SU-DHL-6 (cell line): Measurements from ENCODE around the gene HMGCLL1.

Source experiments
- H2AFZ ChIP-seq: fragments of 200-600 bp; sonication (generic); 2 replicates; pipeline ENCODE4 v1.6.1; 2014; ENCODE audit warnings: low read depth, mild to moderate bottlenecking, moderate library complexity, mixed read lengths, antibody characterized with exemption, low read length; ENCODE audit not compliant: severe bottlenecking
- H3F3A ChIP-seq: fragments of 200-600 bp; shearing (Covaris generic); 2 replicates; pipeline ENCODE4 v1.6.0; 2016; ENCODE audit warnings: antibody characterized with exemption, mild to moderate bottlenecking; ENCODE audit not compliant: insufficient read depth
- H3K27ac ChIP-seq: fragments of 200-600 bp; sonication (generic); 2 replicates; pipeline ENCODE4 v1.5.1; 2016; ENCODE audit warnings: low read depth, mild to moderate bottlenecking, low read length, moderate library complexity, mixed read lengths
- H3K27me3 ChIP-seq: fragments of 200-600 bp; sonication (generic), shearing (Covaris generic); 2 replicates; pipeline ENCODE4 v1.6.0; 2014; ENCODE audit warnings: mild to moderate bottlenecking, low read length
- H3K36me3 ChIP-seq: fragments of 200-600 bp; sonication (generic); 2 replicates; pipeline ENCODE4 v1.6.1; 2014; ENCODE audit warnings: mild to moderate bottlenecking, low read length, mixed read lengths
- H3K4me2 ChIP-seq: fragments of 300-600, 200-600 bp; shearing (Covaris generic), sonication (generic); 2 replicates; pipeline ENCODE4 v1.6.0; 2014; ENCODE audit warnings: low read length, low read depth, mild to moderate bottlenecking; ENCODE audit not compliant: poor library complexity, severe bottlenecking
- H3K4me3 ChIP-seq: fragments of 200-600 bp; sonication (generic); 2 replicates; pipeline ENCODE4 v1.5.1; 2014; ENCODE audit warnings: antibody characterized with exemption, low read length, mild to moderate bottlenecking, mixed read lengths; ENCODE audit not compliant: insufficient read depth, poor library complexity, severe bottlenecking
- H3K79me2 ChIP-seq: fragments of 200-600 bp; sonication (generic); 2 replicates; pipeline ENCODE4 v1.6.1; 2014; ENCODE audit warnings: mild to moderate bottlenecking, low read length, moderate library complexity; ENCODE audit not compliant: insufficient read depth
- H3K9ac ChIP-seq: fragments of 200-600 bp; sonication (generic); 2 replicates; pipeline ENCODE4 v1.7.0; 2014; ENCODE audit warnings: mild to moderate bottlenecking, low read length
- H3K9me2 ChIP-seq: fragments of 200-600 bp; sonication (generic); replicated peaks from 2 replicates; pipeline ENCODE4 v1.6.1; 2014; ENCODE audit warnings: low read length; ENCODE audit not compliant: insufficient read depth
- H3K9me3 ChIP-seq: fragments of 200-600 bp; sonication (generic); 2 replicates; pipeline ENCODE4 v1.6.1; 2014; ENCODE audit warnings: low read length, mixed read lengths; ENCODE audit not compliant: insufficient read depth
- H4K20me1 ChIP-seq: fragments of 200-600 bp; sonication (generic); 2 replicates; pipeline ENCODE4 v1.6.1; 2014; ENCODE audit warnings: low read depth, mild to moderate bottlenecking, antibody characterized with exemption, low read length, moderate library complexity, mixed read lengths
- EZH2phosphoT487 ChIP-seq: fragments of 200-600 bp; sonication (generic), shearing (Covaris generic); conservative IDR thresholded peaks from 2 replicates; pipeline ENCODE4 v1.6.1; 2018; ENCODE audit warnings: mild to moderate bottlenecking, antibody characterized with exemption, low read length, moderate library complexity, mixed read lengths
- TF ChIP-seq, protein P1 (sequence below): fragments of 200-600 bp; sonication (generic); IDR thresholded peaks from one replicate; pipeline ENCODE4 v1.5.1; 2017; ENCODE audit warnings: antibody characterized with exemption, mild to moderate bottlenecking, low read length, moderate library complexity; ENCODE audit not compliant: insufficient read depth, poor library complexity, severe bottlenecking

The HMGCLL1 gene

GRCh38 chr6:55512904-55513303 lies 66.1 kb downstream of the HMGCLL1 start:
- H3K79me2 ChIP-seq = no peaks in the 10 kb centered on the region
- no peaks in the 10 kb centered on the region; the same call in 1 of the 2 replicates for H4K20me1 ChIP-seq
- H3K36me3 ChIP-seq = no peaks in the 10 kb centered on the region
- TF ChIP-seq EZH2phosphoT487 = no peak
- TF ChIP-seq, protein P1, sequence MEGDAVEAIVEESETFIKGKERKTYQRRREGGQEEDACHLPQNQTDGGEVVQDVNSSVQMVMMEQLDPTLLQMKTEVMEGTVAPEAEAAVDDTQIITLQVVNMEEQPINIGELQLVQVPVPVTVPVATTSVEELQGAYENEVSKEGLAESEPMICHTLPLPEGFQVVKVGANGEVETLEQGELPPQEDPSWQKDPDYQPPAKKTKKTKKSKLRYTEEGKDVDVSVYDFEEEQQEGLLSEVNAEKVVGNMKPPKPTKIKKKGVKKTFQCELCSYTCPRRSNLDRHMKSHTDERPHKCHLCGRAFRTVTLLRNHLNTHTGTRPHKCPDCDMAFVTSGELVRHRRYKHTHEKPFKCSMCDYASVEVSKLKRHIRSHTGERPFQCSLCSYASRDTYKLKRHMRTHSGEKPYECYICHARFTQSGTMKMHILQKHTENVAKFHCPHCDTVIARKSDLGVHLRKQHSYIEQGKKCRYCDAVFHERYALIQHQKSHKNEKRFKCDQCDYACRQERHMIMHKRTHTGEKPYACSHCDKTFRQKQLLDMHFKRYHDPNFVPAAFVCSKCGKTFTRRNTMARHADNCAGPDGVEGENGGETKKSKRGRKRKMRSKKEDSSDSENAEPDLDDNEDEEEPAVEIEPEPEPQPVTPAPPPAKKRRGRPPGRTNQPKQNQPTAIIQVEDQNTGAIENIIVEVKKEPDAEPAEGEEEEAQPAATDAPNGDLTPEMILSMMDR = no peak
- H3K4me2 ChIP-seq = no peak overlapping the region
- no peak overlapping the region for H3K27ac ChIP-seq
- no peak overlapping the region for H3K9ac ChIP-seq
- H3F3A ChIP-seq = no peaks in the 10 kb centered on the region
- no peaks in the 10 kb centered on the region for H3K9me2 ChIP-seq
- no peaks in the 10 kb centered on the region; the same call in 1 of the 2 replicates for H3K9me3 ChIP-seq
- no peak overlapping the region for H2AFZ ChIP-seq
- no peak overlapping the region for H3K4me3 ChIP-seq
- no peaks in the 10 kb centered on the region for H3K27me3 ChIP-seq

GRCh38 chr6:55511122-55511800 lies 67.7 kb downstream of the HMGCLL1 start:
- no peaks in the 10 kb centered on the region; the same call in 1 of the 2 replicates for H3K9me3 ChIP-seq
- no peak overlapping the region for H2AFZ ChIP-seq
- H3K36me3 ChIP-seq = no peaks in the 10 kb centered on the region
- H3K9me2 ChIP-seq = no peaks in the 10 kb centered on the region
- H3K4me2 ChIP-seq = no peak overlapping the region
- no peaks in the 10 kb centered on the region for H3K79me2 ChIP-seq
- no peak overlapping the region for H3K9ac ChIP-seq
- H3F3A ChIP-seq = no peaks in the 10 kb centered on the region
- no peak overlapping the region for H3K4me3 ChIP-seq
- no peaks in the 10 kb centered on the region; the same call in 1 of the 2 replicates for H4K20me1 ChIP-seq
- TF ChIP-seq EZH2phosphoT487 = no peak
- TF ChIP-seq, protein P1 = no peak
- H3K27me3 ChIP-seq = no peaks in the 10 kb centered on the region
- H3K27ac ChIP-seq = no peak overlapping the region

DNA sequence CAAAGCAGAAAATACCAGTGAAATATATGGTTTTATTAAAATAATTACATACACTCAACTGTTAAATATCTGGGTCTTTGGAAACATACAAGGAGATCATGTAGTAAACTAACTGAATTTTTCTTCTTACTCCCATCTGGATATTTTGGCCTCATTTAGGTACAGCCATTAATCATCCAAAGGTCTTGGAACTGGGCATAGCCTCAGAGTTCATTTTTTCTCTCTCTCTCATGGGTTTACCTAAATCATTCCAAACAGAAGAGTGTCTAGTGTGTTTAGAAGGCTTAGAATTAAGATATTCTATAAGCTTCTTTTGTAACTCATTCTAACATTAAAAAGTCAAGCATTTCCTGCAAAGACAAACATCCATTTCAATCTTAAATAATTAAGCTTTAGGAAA lies 79.4 kb downstream of the HMGCLL1 start:
- Histone ChIP-seq H3K9ac (no peak overlapping the region), H3K9me2 (no peaks in the 10 kb centered on the region), H3K9me3 (no peaks in the 10 kb centered on the region), H3K36me3 (no peaks in the 10 kb centered on the region), H3K79me2 (no peaks in the 10 kb centered on the region), H3K4me2 (no peak overlapping the region), H3K27ac (no peak overlapping the region), H2AFZ (no peak overlapping the region), H4K20me1 (no peaks in the 10 kb centered on the region), H3F3A (no peaks in the 10 kb centered on the region), H3K4me3 (no peak overlapping the region), H3K27me3 (no peaks in the 10 kb centered on the region)
- TF ChIP-seq EZH2phosphoT487 = no peak
- TF ChIP-seq, protein P1 = no peak
